Measurements from ENCODE around the gene GCAT. TPM values are rescaled to one million over a fixed set of nuclear protein-coding genes. Genes with fewer than 3 reads are reported as not detected.
"Not testable (repeated sequence)": the region's sequence is repeated elsewhere in the genome, so short reads cannot be mapped to it uniquely, and the experiment has no call there.

GCAT gene
- total RNA-seq, 1 donor from 2014 or later: 48.3 TPM

- DNase-seq (ENCODE audit: low read depth, low spot score): no peak
Observed at GRCh38 chr22:37782340-37783168, 25.2 kb upstream of the GCAT start.

DNA sequence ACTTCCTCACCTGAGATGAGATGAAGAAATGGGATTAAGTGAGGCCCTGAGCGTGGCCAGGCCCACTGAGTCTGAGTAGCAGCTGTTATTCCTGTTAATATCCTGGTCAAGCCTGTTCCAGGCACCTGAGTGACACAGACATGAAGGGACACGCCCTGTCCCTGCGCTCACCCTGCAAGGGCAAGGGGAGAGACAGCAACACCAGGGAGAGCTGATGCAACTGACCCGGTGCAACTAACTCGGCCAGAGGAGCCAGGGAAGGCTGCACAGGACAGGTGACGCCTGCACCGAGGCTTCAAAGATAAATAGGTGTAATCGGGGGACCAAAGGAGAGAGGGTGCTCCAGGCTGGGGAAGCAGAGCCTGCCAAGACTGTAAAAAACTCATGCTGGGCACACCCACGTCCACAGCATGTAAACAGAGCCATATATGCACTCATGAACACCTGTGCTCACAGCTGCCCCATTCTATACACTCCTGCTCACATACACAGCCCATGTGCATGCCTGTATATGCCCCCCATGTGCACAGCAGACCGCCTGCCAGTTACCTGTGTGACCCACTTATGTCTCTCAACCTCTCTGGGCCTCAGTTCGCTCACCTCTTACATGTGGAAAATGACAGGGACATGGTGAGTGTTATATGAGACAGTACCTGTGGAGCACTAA is 22.8 kb upstream of the GCAT start:
- DNase-seq (ENCODE audit: low read depth, low spot score): no peak

GRCh38 chr22:37790234-37790633 is 17.5 kb upstream of the GCAT start:
- DNase-seq (ENCODE audit: low read depth, low spot score): no peak

DNA sequence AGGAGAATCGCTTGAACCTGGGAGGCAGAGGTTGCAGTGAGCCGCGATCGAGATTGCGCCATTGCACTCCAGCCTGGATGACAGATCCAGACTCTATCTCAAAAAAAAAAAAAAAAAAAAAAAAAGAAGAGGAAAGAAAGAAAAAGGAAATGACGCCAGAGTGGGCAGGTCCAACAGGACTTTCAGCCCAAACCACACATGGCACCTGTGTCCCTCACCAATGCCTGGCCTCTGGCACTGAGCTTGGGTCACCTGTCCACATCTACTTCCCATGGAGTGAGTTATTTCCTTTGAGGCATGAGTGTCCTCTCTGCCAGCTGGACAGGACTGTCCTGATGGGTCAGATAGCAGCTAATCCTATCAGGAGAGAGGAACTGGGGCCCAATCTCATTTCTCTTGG is 15.2 kb upstream of the GCAT start:
- no peak for DNase-seq (ENCODE audit: low read depth, low spot score)

- no peak for DNase-seq (ENCODE audit: low read depth, low spot score)
Observed at GRCh38 chr22:37794376-37794775, 13.4 kb upstream of the GCAT start.

GRCh38 chr22:37796079-37796478 is 11.7 kb upstream of the GCAT start:
- DNase-seq (ENCODE audit: low read depth, low spot score): no peak

DNA sequence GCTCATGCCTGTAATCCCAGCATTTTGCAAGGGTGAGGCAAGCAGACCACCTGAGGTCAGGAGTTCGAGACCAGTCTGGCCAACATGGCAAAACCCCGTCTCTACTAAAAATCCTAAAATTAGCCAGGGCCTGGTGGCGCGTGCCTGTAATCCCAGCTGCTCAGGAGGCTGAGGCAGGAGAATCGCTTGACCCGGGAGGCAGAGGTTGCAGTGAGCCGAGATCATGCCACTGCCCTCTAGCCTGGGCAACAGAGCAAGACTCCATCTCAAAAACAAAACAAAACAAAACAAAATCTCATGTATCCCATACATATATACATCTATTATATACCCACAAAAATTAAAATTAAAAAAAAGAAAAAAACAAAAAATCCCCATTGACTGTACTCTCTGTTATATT is 10.5 kb upstream of the GCAT start:
- DNase-seq (ENCODE audit: low read depth, low spot score): not testable (repeated sequence)

GRCh38 chr22:37797874-37798500 is 9.7 kb upstream of the GCAT start:
- DNase-seq (ENCODE audit: low read depth, low spot score): no peak

- not testable (repeated sequence) for DNase-seq (ENCODE audit: low read depth, low spot score)
Observed at GRCh38 chr22:37799979-37800378, 7.8 kb upstream of the GCAT start.

DNA sequence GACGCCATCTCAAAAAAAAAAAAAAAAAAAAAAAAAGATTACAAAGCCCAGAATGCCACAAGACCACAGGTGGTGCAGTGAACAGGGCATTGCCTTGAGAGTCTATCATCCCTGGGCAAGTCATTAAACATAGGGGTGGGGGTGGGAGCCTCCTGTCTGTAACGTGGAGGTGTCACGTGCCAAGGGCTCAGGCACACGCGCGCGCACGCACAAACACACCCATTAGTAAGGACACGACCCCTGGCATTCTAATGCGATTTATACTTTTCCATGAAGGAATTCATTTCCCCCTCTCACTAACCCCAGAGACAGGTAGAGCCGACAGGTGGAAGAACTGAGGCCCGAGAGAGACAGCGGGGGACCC is 5.8 kb upstream of the GCAT start:
- no peak for DNase-seq (ENCODE audit: low read depth, low spot score)

DNA sequence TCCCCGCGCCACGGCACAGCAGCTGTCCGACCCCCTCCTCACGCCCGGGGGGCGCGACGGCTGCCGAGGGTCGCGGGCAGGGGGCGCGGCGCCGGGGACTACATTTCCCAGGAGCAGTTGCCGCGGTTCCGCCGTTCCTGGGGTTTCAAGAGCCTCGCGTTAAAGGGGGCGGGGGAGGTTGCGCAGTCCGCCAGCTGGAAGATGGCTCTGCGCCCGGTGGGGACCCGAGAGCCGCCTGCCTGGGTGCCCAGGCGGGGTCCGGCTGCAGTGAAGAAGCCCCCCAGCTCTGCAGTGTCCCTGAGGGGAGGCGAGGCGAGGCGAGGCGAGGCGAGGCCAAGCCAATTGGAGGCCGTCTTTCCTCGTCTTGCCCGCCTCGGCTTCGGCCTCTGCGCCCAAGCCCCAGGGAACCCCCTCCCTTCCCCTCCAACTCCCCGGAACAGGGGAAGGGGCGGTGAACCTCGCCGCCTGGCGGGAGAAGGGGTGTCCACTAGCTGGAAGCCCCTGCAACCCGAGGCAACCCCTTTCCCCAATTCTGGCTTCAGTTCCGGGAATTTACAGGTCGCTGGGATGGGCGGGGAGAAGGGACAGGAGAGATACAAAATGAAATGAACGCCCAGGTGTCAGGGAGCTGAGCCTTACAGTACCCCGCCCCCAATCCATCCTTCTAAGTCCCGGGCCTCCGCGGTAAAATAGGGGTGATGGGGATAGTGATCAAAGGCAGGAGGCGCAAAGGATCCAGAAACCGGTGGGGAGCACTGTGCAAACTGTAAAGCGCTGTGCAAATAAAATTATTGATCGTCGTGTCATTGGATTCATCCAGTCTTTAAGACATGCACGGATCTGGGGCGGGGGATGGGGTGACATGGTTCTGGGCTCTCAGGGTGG is 5.2 kb upstream of the GCAT start:
- no peak for DNase-seq (ENCODE audit: low read depth, low spot score)

DNA sequence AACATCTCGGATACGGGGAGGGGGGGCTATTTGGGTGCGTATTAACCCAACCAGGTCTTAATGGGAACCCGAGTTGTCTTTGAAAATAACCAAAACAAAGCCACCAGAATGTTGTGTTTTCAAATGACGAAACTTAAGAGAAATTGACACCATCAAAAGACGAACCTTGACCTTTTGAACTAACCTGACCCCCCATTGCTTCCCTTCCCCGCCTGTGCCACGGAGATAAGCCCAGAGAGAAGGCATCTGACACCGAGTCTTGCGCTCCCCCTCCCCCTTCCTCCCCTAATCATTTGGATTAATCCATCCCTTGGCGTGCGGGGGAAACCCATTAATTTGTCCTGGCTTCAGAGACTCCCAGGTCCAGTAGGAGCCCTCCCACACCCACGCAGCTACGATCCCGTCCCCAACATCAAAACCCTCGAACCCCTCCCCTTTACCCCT is 4.5 kb upstream of the GCAT start:
- no peak for DNase-seq (ENCODE audit: low read depth, low spot score)

DNA sequence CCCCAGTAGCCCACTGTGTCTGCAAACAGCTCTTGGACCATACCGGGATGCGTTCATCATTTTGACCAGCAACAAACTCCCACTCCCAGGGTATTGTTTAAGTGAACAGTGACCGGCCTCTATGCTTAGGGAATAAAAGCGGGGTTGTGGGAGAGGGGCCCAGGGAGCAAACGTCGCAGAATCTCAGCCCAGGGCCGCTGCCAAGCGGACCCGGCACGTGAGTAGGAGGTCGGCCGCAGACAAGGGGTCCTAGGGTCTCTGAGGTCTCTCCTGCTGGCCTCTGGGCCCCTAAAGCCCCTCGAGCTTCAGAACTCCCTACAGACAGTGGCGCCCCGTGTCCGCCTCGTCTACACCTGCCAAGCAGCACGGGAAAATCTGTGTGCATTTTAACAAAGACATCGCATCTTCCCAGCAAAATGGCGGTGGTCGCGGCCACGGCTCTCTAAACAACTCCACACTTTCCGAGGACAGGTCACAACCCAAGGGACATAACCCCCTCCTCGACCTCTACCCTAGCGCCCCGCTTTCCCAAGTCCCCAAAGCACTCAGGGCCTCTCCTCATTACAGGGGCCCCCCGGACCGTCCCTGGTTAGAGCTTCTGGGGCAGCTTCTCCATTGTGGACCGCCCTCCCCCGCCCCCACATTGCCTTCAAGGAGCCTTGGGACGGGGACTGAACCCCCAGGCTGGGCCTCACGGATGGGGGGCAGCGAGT is 3.9 kb upstream of the GCAT start:
- no peak for DNase-seq (ENCODE audit: low read depth, low spot score)

DNA sequence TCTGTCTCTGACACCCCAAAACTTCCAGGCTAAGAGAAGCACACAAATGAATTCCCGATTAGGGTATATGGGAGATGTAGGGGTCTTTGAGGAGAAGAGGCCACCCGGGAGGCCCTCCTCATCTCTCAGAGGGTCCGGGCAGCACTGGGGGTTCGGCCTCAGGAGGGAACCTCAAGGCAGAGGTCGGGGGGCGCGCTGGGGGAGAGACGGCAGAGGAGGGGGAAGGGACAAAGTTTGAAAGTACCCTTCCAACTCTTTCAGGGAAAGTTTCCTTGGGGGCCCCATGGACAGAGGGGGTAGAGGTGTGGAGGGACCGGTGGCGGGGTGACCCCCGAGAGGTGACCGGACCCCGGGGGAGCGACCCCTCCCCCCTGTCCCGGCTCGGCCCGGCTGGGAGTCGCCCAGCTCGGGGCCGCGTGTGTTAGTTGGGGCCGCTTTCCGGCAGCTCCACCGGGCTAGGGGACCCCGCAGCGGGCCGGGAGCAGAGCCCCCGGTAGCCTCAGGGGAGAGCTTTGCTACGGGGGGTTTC is 3.3 kb upstream of the GCAT start:
- no peak for DNase-seq (ENCODE audit: low read depth, low spot score)

- DNase-seq (ENCODE audit: low read depth, low spot score): peak; percentile 54
Observed at GRCh38 chr22:37804881-37805809, 2.6 kb upstream of the GCAT start.

DNA sequence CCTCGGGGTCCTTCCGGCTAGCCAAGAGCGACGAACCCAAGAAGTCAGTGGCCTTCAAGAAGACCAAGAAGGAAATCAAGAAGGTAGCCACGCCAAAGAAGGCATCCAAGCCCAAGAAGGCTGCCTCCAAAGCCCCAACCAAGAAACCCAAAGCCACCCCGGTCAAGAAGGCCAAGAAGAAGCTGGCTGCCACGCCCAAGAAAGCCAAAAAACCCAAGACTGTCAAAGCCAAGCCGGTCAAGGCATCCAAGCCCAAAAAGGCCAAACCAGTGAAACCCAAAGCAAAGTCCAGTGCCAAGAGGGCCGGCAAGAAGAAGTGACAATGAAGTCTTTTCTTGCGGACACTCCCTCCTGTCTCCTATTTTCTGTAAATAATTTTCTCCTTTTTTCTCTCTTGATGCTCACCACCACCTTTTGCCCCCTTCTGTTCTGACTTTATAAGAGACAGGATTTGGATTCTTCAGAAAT is 1.9 kb upstream of the GCAT start:
- DNase-seq (ENCODE audit: low read depth, low spot score): no peak

- DNase-seq (ENCODE audit: low read depth, low spot score): no peak
Observed at GRCh38 chr22:37806409-37807333, 1.1 kb upstream of the GCAT start.

DNA sequence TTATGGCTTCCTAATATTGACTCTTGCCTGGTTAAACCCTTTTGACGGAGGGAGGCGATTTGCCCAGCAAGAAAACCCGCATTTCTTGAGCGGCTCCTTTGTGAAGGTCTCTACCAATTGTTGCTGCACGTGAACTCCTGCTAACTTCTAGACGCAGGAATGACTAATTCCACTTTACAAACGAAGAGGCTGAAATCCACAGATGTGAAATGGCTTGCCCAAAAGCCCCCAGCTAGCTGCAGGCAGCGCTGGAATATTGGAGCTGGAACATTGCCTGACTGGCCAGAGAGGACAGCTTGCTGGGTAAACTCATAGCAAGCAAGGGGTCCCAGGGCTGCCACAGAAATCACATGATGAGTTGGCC is 542 bp downstream of the GCAT start:
- DNase-seq (ENCODE audit: low read depth, low spot score): no peak

Data from pulmonary artery endothelial cell (primary cell).